ENCODE data around the gene ENTREP3.
A peak's percentile ranks its signal among the peaks of the same experiment; 100 is the strongest.

The ENTREP3 gene

GRCh38 chr1:155210314-155211104, 44.8 kb downstream of the ENTREP3 start:
- no peak for DNase-seq (ENCODE audit: low read depth, low spot score)
- no peaks in the 10 kb centered on the region for H3K9me3 ChIP-seq (ENCODE audit: low read depth, low read length)
- H3K9ac ChIP-seq (ENCODE audit: insufficient read length), result no peak overlapping the region
- no peaks in the 10 kb centered on the region for H3K36me3 ChIP-seq (ENCODE audit: insufficient read depth, low read length)
- TF ChIP-seq FOXP2 (optimal IDR thresholded peaks at IDR 0.05; ENCODE audit: control extremely low read depth, extremely low read length, insufficient read depth), result no peak
- no peak for TF ChIP-seq POLR2AphosphoS5 (IDR thresholded peaks at IDR 0.05; ENCODE audit: borderline replicate concordance, low read depth, low read length)
- no peak overlapping the region for H3K27ac ChIP-seq
- H3K4me3 ChIP-seq, result 0 out of 2 replicates have a peak overlapping the region, but pooled peaks have one; percentile 95

- Histone ChIP-seq H3K36me3 (ENCODE audit: insufficient read depth, low read length) (no peaks in the 10 kb centered on the region), H3K27ac (peak overlapping the region; percentile 49), H3K9ac (ENCODE audit: insufficient read length) (peak overlapping the region; percentile 89), H3K4me3 (peak overlapping the region; percentile 95), H3K9me3 (ENCODE audit: low read depth, low read length) (no peaks in the 10 kb centered on the region)
- DNase-seq (ENCODE audit: low read depth, low spot score), result no peak
- no peak for TF ChIP-seq EZH2 (IDR thresholded peaks at IDR 0.05)
- no peak; the same call in 1 of the 2 replicates for TF ChIP-seq POLR2AphosphoS5 (IDR thresholded peaks at IDR 0.05; ENCODE audit: borderline replicate concordance, low read depth, low read length)
- no peak for TF ChIP-seq FOXP2 (optimal IDR thresholded peaks at IDR 0.05; ENCODE audit: control extremely low read depth, extremely low read length, insufficient read depth)
These were observed 46.0 kb downstream of the ENTREP3 start for GRCh38 chr1:155209312-155209721.

- no peak for DNase-seq (ENCODE audit: low read depth, low spot score)
- peak within 1 kb of the TSS; percentile 49 for H3K27ac ChIP-seq
- peak within 1 kb of the TSS; percentile 89 for H3K9ac ChIP-seq (ENCODE audit: insufficient read length)
- 0 out of 2 replicates have a peak, but pooled peaks have one; percentile 61 for TF ChIP-seq POLR2AphosphoS5 (IDR thresholded peaks at IDR 0.05; ENCODE audit: borderline replicate concordance, low read depth, low read length)
- TF ChIP-seq FOXP2 (optimal IDR thresholded peaks at IDR 0.05; ENCODE audit: control extremely low read depth, extremely low read length, insufficient read depth), result peak; percentile 77
- no peak for TF ChIP-seq EZH2 (IDR thresholded peaks at IDR 0.05)
- H3K36me3 ChIP-seq (ENCODE audit: insufficient read depth, low read length), result no peaks in the 10 kb centered on the region
- peak within 1 kb of the TSS; percentile 95 for H3K4me3 ChIP-seq
- H3K9me3 ChIP-seq (ENCODE audit: low read depth, low read length), result no peaks in the 10 kb centered on the region
These were observed 46.6 kb downstream of the ENTREP3 start, which contains the start of gene MTX1 for GRCh38 chr1:155208541-155209311. MTX1 (plus strand) TSS chr1:155208695; CDS start chr1:155208805, 110 bp downstream.

GRCh38 chr1:155207806-155208540, 47.3 kb downstream of the ENTREP3 start, which contains the start of gene THBS3:
THBS3 (minus strand) TSS chr1:155207897; CDS start chr1:155207876, 21 bp downstream.
- Histone ChIP-seq H3K36me3 (ENCODE audit: insufficient read depth, low read length) (no peaks in the 10 kb centered on the region), H3K4me3 (peak within 1 kb of the TSS; percentile 95), H3K9ac (ENCODE audit: insufficient read length) (peak within 1 kb of the TSS; percentile 89), H3K27ac (0 out of 2 replicates have a peak within 1 kb of the TSS, but pooled peaks have one; percentile 36), H3K9me3 (ENCODE audit: low read depth, low read length) (no peaks in the 10 kb centered on the region)
- TF ChIP-seq POLR2AphosphoS5 (IDR thresholded peaks at IDR 0.05; ENCODE audit: borderline replicate concordance, low read depth, low read length) (no peak), FOXP2 (optimal IDR thresholded peaks at IDR 0.05; ENCODE audit: control extremely low read depth, extremely low read length, insufficient read depth) (no peak)
- DNase-seq (ENCODE audit: low read depth, low spot score), result no peak

- Histone ChIP-seq H3K9ac (ENCODE audit: insufficient read length) (peak overlapping the region; percentile 20), H3K36me3 (ENCODE audit: insufficient read depth, low read length) (no peaks in the 10 kb centered on the region), H3K27ac (no peak overlapping the region), H3K4me3 (peak overlapping the region; percentile 95), H3K9me3 (ENCODE audit: low read depth, low read length) (no peaks in the 10 kb centered on the region)
- TF ChIP-seq FOXP2 (optimal IDR thresholded peaks at IDR 0.05; ENCODE audit: control extremely low read depth, extremely low read length, insufficient read depth) (no peak), EZH2 (IDR thresholded peaks at IDR 0.05) (no peak), POLR2AphosphoS5 (IDR thresholded peaks at IDR 0.05; ENCODE audit: borderline replicate concordance, low read depth, low read length) (no peak)
- DNase-seq (ENCODE audit: low read depth, low spot score), result no peak
These were observed 48.1 kb downstream of the ENTREP3 start for GRCh38 chr1:155206891-155207805.

GRCh38 chr1:155205969-155206593, 49.2 kb downstream of the ENTREP3 start:
- no peaks in the 10 kb centered on the region for H3K36me3 ChIP-seq (ENCODE audit: insufficient read depth, low read length)

GRCh38 chr1:155205035-155205434, 50.2 kb downstream of the ENTREP3 start:
- Histone ChIP-seq H3K9ac (ENCODE audit: insufficient read length) (no peak overlapping the region), H3K4me3 (no peak overlapping the region), H3K27ac (no peak overlapping the region), H3K9me3 (ENCODE audit: low read depth, low read length) (no peaks in the 10 kb centered on the region), H3K36me3 (ENCODE audit: insufficient read depth, low read length) (no peaks in the 10 kb centered on the region)
- TF ChIP-seq EZH2 (IDR thresholded peaks at IDR 0.05), result no peak
- no peak for TF ChIP-seq POLR2AphosphoS5 (IDR thresholded peaks at IDR 0.05; ENCODE audit: borderline replicate concordance, low read depth, low read length)
- TF ChIP-seq FOXP2 (optimal IDR thresholded peaks at IDR 0.05; ENCODE audit: control extremely low read depth, extremely low read length, insufficient read depth), result no peak
- no peak for DNase-seq (ENCODE audit: low read depth, low spot score)

More at GRCh38 chr1:155205969-155206593, 49.2 kb downstream of the ENTREP3 start:
- H3K9ac ChIP-seq (ENCODE audit: insufficient read length), result no peak overlapping the region
- TF ChIP-seq EZH2 (IDR thresholded peaks at IDR 0.05) (no peak), FOXP2 (optimal IDR thresholded peaks at IDR 0.05; ENCODE audit: control extremely low read depth, extremely low read length, insufficient read depth) (no peak), POLR2AphosphoS5 (IDR thresholded peaks at IDR 0.05; ENCODE audit: borderline replicate concordance, low read depth, low read length) (no peak)
- no peak overlapping the region for H3K4me3 ChIP-seq
- no peak overlapping the region for H3K27ac ChIP-seq
- DNase-seq (ENCODE audit: low read depth, low spot score), result no peak
- no peaks in the 10 kb centered on the region for H3K9me3 ChIP-seq (ENCODE audit: low read depth, low read length)

Data from SK-N-MC (cell line).